ENCODE measurements around the gene LRRC25.

- TF ChIP-seq CTCF (IDR thresholded peaks at IDR 0.05; ENCODE audit: poor library complexity) (no peak), EZH2 (IDR thresholded peaks at IDR 0.05; ENCODE audit: borderline replicate concordance) (no peak)
Observed at GRCh38 chr19:18418029-18418482, 20.6 kb upstream of the LRRC25 start.
